ENCODE results near the gene ABCA7.

DNA sequence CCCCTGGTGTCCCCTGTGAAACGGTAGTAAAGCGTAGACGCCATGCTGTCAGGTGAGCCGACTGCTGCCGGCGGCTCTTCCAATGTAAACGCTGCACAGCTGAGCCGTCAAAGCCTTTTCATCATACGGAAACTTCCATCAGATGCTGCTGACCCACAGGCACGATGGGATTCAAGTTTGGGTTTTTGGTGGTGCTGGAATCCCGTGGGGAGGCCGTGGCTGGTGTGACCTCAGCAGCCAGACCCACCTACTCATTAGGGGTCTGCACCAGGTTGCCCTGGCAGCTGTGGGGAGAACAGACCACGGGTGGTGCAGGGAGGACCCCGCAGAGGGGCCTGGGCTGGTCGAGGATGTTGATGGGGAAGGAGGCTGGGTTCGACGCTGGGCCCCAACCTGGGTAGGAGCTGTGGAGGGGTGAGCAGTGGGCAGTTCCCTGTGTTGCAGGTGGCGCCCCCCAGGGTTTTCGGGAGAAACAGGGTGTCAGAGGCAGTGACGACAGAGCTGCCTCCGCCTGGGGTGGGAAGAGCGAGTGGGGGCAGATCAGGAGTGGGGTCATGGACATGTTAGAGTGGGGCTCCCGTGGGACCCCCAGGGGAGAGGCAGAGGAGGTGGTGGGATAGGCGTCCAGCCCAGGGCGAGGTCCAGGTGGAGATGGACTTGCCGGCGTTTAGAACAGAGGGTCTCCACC is 33.1 kb upstream of the ABCA7 start:
- TF ChIP-seq SP1 (IDR thresholded peaks at IDR 0.05) (no peak), SUZ12 (IDR thresholded peaks at IDR 0.05) (no peak)

All from HEK293T (cell line).